ENCODE results near the gene NAPSA.

NAPSA gene

GRCh38 chr19:50406829-50407228 is 41.4 kb upstream of the NAPSA start:
- no peak for DNase-seq (ENCODE audit: low read depth, low spot score)
- CTCF ChIA-PET, result no interaction called here

GRCh38 chr19:50406156-50406820 is 40.8 kb upstream of the NAPSA start:
- DNase-seq (ENCODE audit: low read depth, low spot score), result no peak
- TF ChIP-seq, protein P1, sequence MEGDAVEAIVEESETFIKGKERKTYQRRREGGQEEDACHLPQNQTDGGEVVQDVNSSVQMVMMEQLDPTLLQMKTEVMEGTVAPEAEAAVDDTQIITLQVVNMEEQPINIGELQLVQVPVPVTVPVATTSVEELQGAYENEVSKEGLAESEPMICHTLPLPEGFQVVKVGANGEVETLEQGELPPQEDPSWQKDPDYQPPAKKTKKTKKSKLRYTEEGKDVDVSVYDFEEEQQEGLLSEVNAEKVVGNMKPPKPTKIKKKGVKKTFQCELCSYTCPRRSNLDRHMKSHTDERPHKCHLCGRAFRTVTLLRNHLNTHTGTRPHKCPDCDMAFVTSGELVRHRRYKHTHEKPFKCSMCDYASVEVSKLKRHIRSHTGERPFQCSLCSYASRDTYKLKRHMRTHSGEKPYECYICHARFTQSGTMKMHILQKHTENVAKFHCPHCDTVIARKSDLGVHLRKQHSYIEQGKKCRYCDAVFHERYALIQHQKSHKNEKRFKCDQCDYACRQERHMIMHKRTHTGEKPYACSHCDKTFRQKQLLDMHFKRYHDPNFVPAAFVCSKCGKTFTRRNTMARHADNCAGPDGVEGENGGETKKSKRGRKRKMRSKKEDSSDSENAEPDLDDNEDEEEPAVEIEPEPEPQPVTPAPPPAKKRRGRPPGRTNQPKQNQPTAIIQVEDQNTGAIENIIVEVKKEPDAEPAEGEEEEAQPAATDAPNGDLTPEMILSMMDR (IDR thresholded peaks at IDR 0.05; ENCODE audit: insufficient read depth, low read length, missing control alignments), result no peak
- H3K4me3 ChIP-seq (ENCODE audit: low read depth, low read length), result no peak overlapping the region
- ChIA-PET POLR2A (no interaction called here), CTCF (no interaction called here)

More at GRCh38 chr19:50406829-50407228, 41.4 kb upstream of the NAPSA start:
- TF ChIP-seq, protein P1 (IDR thresholded peaks at IDR 0.05; ENCODE audit: insufficient read depth, low read length, missing control alignments), result no peak
- POLR2A ChIA-PET, result no interaction called here
- no peak overlapping the region for H3K4me3 ChIP-seq (ENCODE audit: low read depth, low read length)

DNA sequence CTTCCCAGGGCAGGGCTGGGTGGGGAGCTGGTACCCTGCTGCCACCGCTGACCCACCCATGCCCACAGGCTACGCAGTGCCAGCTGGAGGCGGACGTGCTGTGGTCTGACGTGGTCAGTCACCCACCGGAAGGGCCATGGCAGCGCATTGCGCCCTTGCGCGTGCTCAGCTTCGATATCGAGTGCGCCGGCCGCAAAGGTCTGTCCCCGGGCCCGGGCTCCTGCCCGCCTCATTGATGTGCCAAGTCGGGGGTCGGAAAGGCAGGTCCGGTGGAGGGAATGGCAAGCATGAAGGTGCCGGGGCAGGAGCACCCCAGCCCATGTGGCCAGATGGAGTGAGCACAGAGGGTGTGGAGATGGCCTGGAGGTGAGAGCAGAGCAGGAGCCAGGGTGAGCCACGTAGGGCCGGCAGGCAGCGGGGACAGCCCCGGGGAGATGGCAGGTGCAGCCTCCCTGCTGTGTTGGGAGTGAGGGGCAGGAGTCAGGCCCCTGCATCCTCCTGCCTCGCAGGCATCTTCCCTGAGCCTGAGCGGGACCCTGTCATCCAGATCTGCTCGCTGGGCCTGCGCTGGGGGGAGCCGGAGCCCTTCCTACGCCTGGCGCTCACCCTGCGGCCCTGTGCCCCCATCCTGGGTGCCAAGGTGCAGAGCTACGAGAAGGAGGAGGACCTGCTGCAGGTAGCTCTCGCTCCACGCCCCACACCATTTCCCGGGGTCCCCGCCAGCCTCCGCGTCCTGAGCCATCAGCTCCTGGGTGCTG is 37.3 kb upstream of the NAPSA start:
- ChIA-PET CTCF (interaction anchor here (0.8 kb wide), 1 partner anchor 12 kb away, joined by 3 read pairs; no protein-coding TSS in a partner anchor), POLR2A (no interaction called here)
- no peak for DNase-seq (ENCODE audit: low read depth, low spot score)
- TF ChIP-seq, protein P1 (IDR thresholded peaks at IDR 0.05; ENCODE audit: insufficient read depth, low read length, missing control alignments), result no peak
- H3K4me3 ChIP-seq (ENCODE audit: low read depth, low read length), result no peak overlapping the region

- ChIA-PET POLR2A (no interaction called here), CTCF (interaction anchor here (0.8 kb wide), 1 partner anchor 13 kb away, joined by 3 read pairs; no protein-coding TSS in a partner anchor)
- DNase-seq (ENCODE audit: low read depth, low spot score), result no peak
- no peak overlapping the region for H3K4me3 ChIP-seq (ENCODE audit: low read depth, low read length)
- TF ChIP-seq, protein P1 (IDR thresholded peaks at IDR 0.05; ENCODE audit: insufficient read depth, low read length, missing control alignments), result no peak
Observed at GRCh38 chr19:50401605-50402450, 36.4 kb upstream of the NAPSA start.

GRCh38 chr19:50399368-50399745 is 33.9 kb upstream of the NAPSA start:
- no peak overlapping the region for H3K4me3 ChIP-seq (ENCODE audit: low read depth, low read length)
- TF ChIP-seq, protein P1 (IDR thresholded peaks at IDR 0.05; ENCODE audit: insufficient read depth, low read length, missing control alignments), result no peak
- ChIA-PET CTCF (no interaction called here), POLR2A (no interaction called here)
- no peak for DNase-seq (ENCODE audit: low read depth, low spot score)

Measured in AG04449 (cell line).